Measurements from ENCODE around the gene ACTA2. TPM values are rescaled to one million over a fixed set of nuclear protein-coding genes. Genes with fewer than 3 reads are reported as not detected.

The ACTA2 gene
- 2.8 and 2.9 TPM in 2 replicates for total RNA-seq (2014; rRNA removed; shearing (Covaris generic))
- polyA plus RNA-seq (2015; cell fraction: cytosol; rRNA removed), result 5.3 and 6.1 TPM in 2 replicates
- polyA plus RNA-seq (2015; cell fraction: nucleus; rRNA removed), result 0.75 and 1.3 TPM in 2 replicates

DNA sequence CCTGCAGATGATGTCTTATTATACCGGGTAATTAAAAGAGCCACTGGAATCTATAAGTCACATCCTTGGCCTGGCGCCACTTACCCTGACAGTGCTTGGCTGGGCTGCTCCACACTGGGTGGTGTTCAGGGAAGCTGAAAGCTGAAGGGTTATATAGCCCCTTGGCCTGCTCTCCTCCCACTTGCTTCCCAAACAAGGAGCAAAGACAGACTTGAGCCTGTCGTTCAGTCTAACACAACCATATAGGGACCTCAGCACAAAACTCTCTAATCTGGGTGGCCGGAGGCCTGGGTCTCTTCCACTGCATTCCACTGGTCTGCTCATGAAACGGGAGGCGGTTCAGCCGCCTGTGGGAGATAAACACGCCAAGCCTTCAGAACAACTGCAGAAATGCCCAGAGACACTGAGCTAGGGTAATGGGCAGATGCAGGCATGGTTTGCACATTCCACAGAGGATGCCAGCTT lies at the start of gene ACTA2:
Gene ACTA2, minus strand, starts transcription at position 127 of the 465 bp plus-strand sequence. CDS start 3,843 bp downstream, outside the sequence.
- DNase-seq (ENCODE audit: low read depth, low spot score), result no peak
- in situ Hi-C loops (cut with HindIII; ENCODE audit: low pct_unique_long_range_greater_than_20kb, low sequenced_read_pairs), result no loop called here

- in situ Hi-C loops (cut with HindIII; ENCODE audit: low pct_unique_long_range_greater_than_20kb, low sequenced_read_pairs), result no loop called here
- DNase-seq (ENCODE audit: low read depth, low spot score), result no peak
These were observed 49.1 kb upstream of the ACTA2 start for GRCh38 chr10:89001729-89002072.

- in situ Hi-C loops (cut with HindIII; ENCODE audit: low pct_unique_long_range_greater_than_20kb, low sequenced_read_pairs), result no loop called here
- DNase-seq (ENCODE audit: low read depth, low spot score), result no peak
These were observed 48.6 kb upstream of the ACTA2 start for GRCh38 chr10:89001024-89001728.

GRCh38 chr10:88999625-89000024 lies 47.1 kb upstream of the ACTA2 start:
- in situ Hi-C loops (cut with HindIII; ENCODE audit: low pct_unique_long_range_greater_than_20kb, low sequenced_read_pairs), result no loop called here
- DNase-seq (ENCODE audit: low read depth, low spot score), result peak; percentile 27

DNA sequence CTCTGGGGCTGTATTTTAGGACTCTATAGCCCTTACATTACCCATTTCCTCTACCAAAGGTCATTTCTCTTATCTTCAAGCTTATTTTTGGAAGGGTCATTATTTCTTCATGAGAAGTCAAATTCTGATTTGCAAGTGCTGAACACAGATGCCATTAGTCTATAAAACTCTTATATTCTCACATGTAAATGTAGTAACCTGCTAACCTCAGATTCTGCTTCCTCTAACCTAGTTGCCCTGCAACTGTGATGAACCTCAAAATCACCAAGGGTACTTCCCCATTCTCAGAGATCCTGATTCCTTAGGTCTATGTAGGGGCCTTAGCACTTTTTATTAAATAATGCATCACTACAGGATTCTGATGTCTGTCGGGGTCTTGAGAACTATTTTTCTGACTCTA lies 44.4 kb upstream of the ACTA2 start:
- no peak for DNase-seq (ENCODE audit: low read depth, low spot score)
- in situ Hi-C loops (cut with HindIII; ENCODE audit: low pct_unique_long_range_greater_than_20kb, low sequenced_read_pairs), result no loop called here

DNA sequence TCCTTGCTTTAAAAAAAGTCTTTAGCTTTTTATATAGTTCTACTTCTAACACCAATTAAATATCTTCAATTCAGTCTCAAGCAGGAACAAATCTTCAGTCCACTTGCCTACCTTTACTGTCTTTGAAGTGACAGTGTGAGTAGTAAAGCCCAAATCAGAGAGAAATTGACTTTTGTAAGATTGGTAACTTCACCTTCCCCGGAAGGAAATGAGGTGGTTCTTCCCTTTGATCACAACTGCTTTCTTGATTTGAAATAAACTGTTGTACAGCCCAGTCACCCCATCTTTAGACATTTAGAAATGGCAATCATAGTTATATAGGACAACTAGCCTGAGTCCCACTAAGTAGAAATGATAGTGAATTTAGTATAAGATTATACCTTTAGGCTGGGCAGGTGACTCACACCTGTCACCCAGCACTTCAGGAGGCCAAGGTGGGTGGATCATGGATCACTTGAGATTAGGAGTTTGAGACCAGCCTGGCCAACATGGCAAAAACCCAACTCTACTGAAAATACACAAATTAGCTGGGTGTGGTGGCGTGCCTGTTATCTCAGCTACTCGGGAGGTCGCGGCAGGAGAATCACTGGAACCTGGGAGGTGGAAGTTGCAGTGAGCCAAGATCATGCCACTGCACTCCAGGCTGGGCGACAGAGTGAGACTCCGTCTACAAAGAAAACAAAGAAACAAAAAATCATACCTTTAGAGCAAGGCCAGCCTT lies 42.7 kb upstream of the ACTA2 start:
- in situ Hi-C loops (cut with HindIII; ENCODE audit: low pct_unique_long_range_greater_than_20kb, low sequenced_read_pairs), result no loop called here
- DNase-seq (ENCODE audit: low read depth, low spot score), result no peak

GRCh38 chr10:88994019-88994418 lies 41.4 kb upstream of the ACTA2 start:
- DNase-seq (ENCODE audit: low read depth, low spot score), result no peak

GRCh38 chr10:88992921-88993524 lies 40.5 kb upstream of the ACTA2 start:
- in situ Hi-C loops (cut with HindIII; ENCODE audit: low pct_unique_long_range_greater_than_20kb, low sequenced_read_pairs), result no loop called here
- no peak for DNase-seq (ENCODE audit: low read depth, low spot score)

More at GRCh38 chr10:88994019-88994418, 41.4 kb upstream of the ACTA2 start:
- in situ Hi-C loops (cut with HindIII; ENCODE audit: low pct_unique_long_range_greater_than_20kb, low sequenced_read_pairs), result no loop called here

DNA sequence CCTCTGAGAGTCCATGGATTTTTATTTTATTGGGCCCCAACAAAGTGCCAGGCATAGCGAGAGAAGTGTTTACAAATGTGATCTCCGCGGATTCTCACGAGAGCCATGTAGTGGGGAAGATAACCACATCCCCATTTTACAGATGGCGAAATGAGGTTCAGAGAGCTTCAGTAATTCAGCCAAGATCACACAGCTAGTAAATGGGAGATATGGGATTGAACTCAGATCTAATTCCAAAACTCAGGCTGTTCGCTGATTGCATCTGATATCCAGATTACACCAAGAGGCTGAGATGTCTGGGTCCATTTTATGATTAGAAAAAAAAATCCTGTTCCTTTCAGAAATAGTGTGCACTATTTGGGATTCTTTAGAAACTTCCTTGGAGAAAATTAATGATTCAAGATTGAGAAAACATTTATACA lies 39.3 kb upstream of the ACTA2 start:
- in situ Hi-C loops (cut with HindIII; ENCODE audit: low pct_unique_long_range_greater_than_20kb, low sequenced_read_pairs), result no loop called here
- no peak for DNase-seq (ENCODE audit: low read depth, low spot score)

DNA sequence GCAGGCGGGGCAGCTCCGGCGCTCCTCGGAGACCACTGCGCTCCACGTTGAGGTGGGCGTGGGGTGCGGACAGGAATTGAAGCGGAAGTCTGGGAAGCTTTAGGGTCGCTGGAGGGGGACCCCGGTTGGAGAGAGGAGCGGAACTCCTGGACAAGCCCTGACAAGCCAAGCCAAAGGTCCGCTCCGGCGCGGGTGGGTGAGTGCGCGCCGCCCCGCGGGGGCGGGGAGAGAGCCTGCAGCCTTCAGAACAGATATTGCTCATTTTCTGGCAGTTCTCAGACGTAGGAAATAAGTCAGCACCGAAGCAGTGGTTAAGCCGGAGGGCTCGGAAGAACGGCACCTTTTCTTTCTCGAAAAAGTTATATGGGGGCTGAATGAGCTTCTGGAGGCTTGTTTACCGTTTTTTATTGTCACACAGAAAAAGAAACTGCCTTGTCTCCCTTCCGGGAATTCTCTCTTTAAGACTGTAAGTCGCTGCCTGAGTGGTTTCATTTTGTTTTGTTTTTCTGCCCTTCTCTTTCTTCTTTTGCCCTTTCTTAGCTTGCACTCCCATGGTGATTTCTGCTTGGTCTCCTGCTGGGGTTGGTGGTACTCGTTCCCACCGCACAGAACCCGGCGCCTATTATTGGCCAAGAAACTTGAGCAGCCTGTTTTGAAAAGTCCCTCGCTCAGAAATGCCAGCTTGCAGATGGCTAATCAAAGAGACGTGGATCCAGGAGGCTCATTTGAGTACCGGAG lies 38.8 kb upstream of the ACTA2 start:
- in situ Hi-C loops (cut with HindIII; ENCODE audit: low pct_unique_long_range_greater_than_20kb, low sequenced_read_pairs), result no loop called here
- DNase-seq (ENCODE audit: low read depth, low spot score), result peak; percentile 60

DNA sequence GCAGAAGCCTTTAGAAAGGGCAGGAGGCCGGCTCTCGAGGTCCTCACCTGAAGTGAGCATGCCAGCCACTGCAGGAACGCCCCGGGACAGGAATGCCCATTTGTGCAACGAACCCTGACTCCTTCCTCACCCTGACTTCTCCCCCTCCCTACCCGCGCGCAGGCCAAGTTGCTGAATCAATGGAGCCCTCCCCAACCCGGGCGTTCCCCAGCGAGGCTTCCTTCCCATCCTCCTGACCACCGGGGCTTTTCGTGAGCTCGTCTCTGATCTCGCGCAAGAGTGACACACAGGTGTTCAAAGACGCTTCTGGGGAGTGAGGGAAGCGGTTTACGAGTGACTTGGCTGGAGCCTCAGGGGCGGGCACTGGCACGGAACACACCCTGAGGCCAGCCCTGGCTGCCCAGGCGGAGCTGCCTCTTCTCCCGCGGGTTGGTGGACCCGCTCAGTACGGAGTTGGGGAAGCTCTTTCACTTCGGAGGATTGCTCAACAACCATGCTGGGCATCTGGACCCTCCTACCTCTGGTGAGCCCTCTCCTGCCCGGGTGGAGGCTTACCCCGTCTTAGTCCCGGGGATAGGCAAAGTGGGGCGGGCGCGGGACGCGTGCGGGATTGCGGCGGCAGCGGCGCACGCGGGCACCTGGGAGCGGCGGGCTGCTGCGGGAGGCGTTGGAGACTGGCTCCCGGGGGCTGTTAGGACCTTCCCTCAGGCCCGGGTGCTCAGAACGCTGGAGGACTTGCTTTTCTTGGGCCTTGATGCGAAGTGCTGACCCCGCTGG lies 38.0 kb upstream of the ACTA2 start, which contains the start of gene FAS:
Gene FAS, plus strand, starts transcription at position 415 of the 777 bp plus-strand sequence. Its CDS starts 79 bp downstream, at position 494.
- peak; percentile 22 for DNase-seq (ENCODE audit: low read depth, low spot score)
- in situ Hi-C loops (cut with HindIII; ENCODE audit: low pct_unique_long_range_greater_than_20kb, low sequenced_read_pairs), result no loop called here

DNA sequence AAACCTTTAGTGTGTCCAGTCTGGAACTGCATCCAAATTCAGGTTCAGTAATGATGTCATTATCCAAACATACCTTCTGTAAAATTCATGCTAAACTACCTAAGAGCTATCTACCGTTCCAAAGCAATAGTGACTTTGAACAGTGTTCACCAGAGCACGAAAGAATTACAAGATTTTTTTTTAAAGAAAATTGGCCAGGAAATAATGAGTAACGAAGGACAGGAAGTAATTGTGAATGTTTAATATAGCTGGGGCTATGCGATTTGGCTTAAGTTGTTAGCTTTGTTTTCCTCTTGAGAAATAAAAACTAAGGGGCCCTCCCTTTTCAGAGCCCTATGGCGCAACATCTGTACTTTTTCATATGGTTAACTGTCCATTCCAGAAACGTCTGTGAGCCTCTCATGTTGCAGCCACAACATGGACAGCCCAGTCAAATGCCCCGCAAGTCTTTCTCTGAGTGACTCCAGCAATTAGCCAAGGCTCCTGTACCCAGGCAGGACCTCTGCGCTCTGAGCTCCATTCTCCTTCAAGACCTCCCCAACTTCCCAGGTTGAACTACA lies 37.3 kb upstream of the ACTA2 start:
- no peak for DNase-seq (ENCODE audit: low read depth, low spot score)
- in situ Hi-C loops (cut with HindIII; ENCODE audit: low pct_unique_long_range_greater_than_20kb, low sequenced_read_pairs), result no loop called here

GRCh38 chr10:88989423-88989822 lies 36.9 kb upstream of the ACTA2 start:
- in situ Hi-C loops (cut with HindIII; ENCODE audit: low pct_unique_long_range_greater_than_20kb, low sequenced_read_pairs), result no loop called here

DNA sequence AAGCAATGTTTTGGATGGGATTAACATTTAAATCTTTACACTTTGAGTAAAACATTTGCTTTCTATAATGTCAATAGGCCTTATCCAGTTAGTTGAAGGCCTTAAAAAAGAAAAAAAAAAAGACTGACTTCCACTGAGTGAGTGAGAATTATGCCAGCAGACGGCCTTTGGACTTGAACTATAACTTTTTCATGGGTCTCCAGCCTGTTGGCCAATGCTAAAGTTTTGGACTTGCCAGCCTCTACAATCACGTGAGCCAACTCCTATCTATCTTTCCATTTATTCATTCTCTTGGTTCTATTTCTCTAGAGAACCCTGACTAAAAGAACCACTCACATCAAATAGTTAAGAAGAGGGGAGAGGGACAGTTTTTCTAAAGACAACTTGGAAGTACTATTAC lies 35.3 kb upstream of the ACTA2 start:
- in situ Hi-C loops (cut with HindIII; ENCODE audit: low pct_unique_long_range_greater_than_20kb, low sequenced_read_pairs), result no loop called here
- no peak for DNase-seq (ENCODE audit: low read depth, low spot score)

More at GRCh38 chr10:88989423-88989822, 36.9 kb upstream of the ACTA2 start:
- no peak for DNase-seq (ENCODE audit: low read depth, low spot score)

GRCh38 chr10:88987243-88987725 lies 34.7 kb upstream of the ACTA2 start:
- in situ Hi-C loops (cut with HindIII; ENCODE audit: low pct_unique_long_range_greater_than_20kb, low sequenced_read_pairs), result no loop called here
- DNase-seq (ENCODE audit: low read depth, low spot score), result no peak

DNA sequence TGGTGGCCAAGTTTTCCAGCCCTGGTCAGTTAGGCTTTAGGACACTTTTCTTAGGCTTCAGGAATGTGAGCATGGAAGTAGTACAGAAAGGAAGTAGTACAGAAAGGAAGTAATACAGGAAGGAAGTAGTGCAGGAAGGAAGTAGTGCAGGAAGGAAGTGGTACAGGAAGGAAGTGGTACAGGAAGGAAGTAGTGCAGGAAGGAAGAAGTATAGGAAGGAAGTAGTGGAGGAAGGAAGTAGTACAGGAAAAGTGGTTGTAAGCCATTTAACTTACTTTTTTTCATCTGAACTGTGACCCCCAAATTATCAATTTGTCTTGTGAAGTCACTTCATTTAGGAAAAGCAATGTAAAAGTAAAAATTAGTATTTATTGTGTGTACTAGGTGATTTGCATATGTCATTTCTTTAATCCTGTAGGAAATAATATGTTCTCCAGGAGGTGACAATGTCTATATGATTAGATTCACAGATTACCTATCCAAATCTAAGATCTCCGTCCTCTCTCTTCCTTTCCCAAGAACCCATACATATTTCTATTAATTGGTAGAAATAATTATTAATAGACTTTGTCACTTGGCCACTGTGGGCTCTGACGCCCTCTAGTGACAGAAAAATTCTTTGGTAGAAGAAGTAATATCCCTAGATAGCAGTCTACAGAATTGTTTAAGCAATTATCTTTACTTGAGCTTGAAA lies 34.1 kb upstream of the ACTA2 start:
- DNase-seq (ENCODE audit: low read depth, low spot score), result peak; percentile 57
- in situ Hi-C loops (cut with HindIII; ENCODE audit: low pct_unique_long_range_greater_than_20kb, low sequenced_read_pairs), result no loop called here

Data from SK-MEL-5 (cell line).